Stomach (tissue), 9 donors: Measurements from ENCODE around the gene MYL12B. TPM values are rescaled to one million over a fixed set of nuclear protein-coding genes. Genes with fewer than 3 reads are reported as not detected.

ENCODE experiments used
- DNase-seq, 2 donors: peaks; one replicate each; pipeline versions ENCODE4 v3.0.0 to v3.0.0-alpha.2; 2013 to 2019
- H3K27ac ChIP-seq, 5 donors: fragments of 200-600 bp in 4 of 5; sonication (generic) in 4 of 5; one replicate each; pipeline ENCODE4 v1.5.1; 2013 to 2019; ENCODE audit warnings: mild to moderate bottlenecking in 1 of 5, moderate library complexity in 1 of 5
- H3K27me3 ChIP-seq, 3 donors: fragments of 200-600 bp; sonication (generic); one replicate each; pipeline ENCODE4 v1.5.1; 2017 to 2019; ENCODE audit warnings: mixed run types in 1 of 3
- H3K36me3 ChIP-seq, 4 donors: fragments of 200-600 bp; sonication (generic); 1 replicate in 3 of 4; 2 replicates in 1 of 4; pipeline ENCODE4 v1.5.1; 2016 to 2019
- H3K4me1 ChIP-seq, 4 donors: fragments of 200-600 bp; sonication (generic); one replicate each; pipeline ENCODE4 v1.5.1; 2016 to 2019
- H3K4me3 ChIP-seq, 4 donors: fragments of 200-600 bp; sonication (generic) in 3 of 4; one replicate each; pipeline ENCODE4 v1.5.1; 2016 to 2019; ENCODE audit warnings: mild to moderate bottlenecking in 1 of 4
- H3K9me3 ChIP-seq, 4 donors: fragments of 200-600 bp; sonication (generic); one replicate each; pipeline ENCODE4 v1.5.1; 2016 to 2019
- EP300 ChIP-seq: sonication (generic); formaldehyde crosslinking; IDR thresholded peaks from one replicate; pipeline ENCODE4 v1.6.1; 2017; ENCODE audit warnings: antibody characterized with exemption
- POLR2A ChIP-seq, 4 donors: fragments of 450-650 bp; IDR thresholded peaks; one replicate each; pipeline ENCODE4 v1.6.1; 2016; ENCODE audit warnings: antibody characterized with exemption in 4 of 4, control low read depth in 2 of 4, mild to moderate bottlenecking in 1 of 4, moderate library complexity in 1 of 4
- POLR2AphosphoS5 ChIP-seq, 3 donors: sonication (generic); formaldehyde crosslinking; IDR thresholded peaks; one replicate each; pipeline ENCODE4 v1.6.1; 2016; ENCODE audit warnings: antibody characterized with exemption in 3 of 3
- WGBS, 5 donors: extraction: QIAGEN DNeasy Blood & Tissue Kit in 3 of 5; methylation state at CpG; one replicate each; pipeline versions ENCODE4 v1.1.5 to v1.1.7; 2013 to 2018; 5-methylcytosine and 5-hydroxymethylcytosine counted together
- intact Hi-C: fragments of 100-400 bp; cut with DNase I; formaldehyde crosslinking; loops from one replicate; pipeline ENCODE4 v1.15.1; 2023; ENCODE audit warnings: low total_unique reads
- polyA plus RNA-seq, 3 donors: library from polyadenylated mRNA; stranded (reverse); fragments of 200-250 nt; gene quantifications; one replicate each; pipeline ENCODE4 v1.2.3, GENCODE V29; 2013
- total RNA-seq, 5 donors: library from RNA; depleted of rRNA; stranded (reverse); fragments of >200 nt; gene quantifications; one replicate each; pipeline versions ENCODE4 v1.1.0 to v1.2.3, GENCODE V29; 2014 to 2016
- TF ChIP-seq, protein P1 (sequence below), 7 experiments: fragments of 450-650 bp in 4 of 7; fragments of 200-600 bp in 3 of 7; sonication (generic) in 3 of 7; IDR thresholded peaks; one replicate each; pipeline ENCODE4 v1.5.1; 2016 to 2019; ENCODE audit warnings: antibody characterized with exemption in 7 of 7, control low read depth in 2 of 7, mild to moderate bottlenecking in 1 of 7
- donor health status: healthy with polysubstance abuse.
- donor health status: Bipolar disorder and iron deficiency.
- donor health status: healthy.

MYL12B gene
- total and polyA plus RNA-seq, 8 donors: 89.2 to 738 (median 312) TPM

DNA sequence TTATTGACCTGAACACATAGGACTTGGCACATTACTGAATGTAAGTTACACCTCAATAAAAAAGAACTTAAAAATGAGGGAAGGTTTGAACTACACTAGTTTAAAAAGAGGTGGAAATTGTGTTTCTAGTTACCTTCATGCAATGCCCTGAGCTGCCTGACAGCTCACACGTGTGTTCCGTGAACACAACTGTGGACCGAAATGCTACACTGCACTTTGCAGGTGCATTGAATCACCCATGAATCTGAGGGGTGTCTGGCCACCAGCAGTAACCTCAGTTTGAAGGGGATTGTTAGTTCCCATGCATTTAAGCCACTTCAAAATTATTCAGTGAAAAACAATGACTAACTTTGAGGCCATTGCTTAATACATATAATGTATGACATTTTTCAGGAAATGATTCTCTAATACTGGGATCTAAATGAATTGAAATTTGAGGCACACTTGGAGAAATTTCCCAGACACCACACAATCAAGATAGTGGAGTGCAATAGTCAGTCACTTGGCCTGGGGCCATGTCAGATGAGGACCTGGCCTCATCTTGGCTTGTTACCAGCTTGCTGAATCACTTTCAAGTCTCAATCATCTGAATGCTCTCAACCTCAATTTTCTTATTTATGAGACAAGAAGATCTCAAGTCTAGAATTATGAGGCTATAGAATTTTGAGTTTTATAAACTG, 59.3 kb downstream of the MYL12B start:
- TF ChIP-seq EP300 (no peak), POLR2AphosphoS5 (IDR thresholded peaks at IDR 0.05) (no peak), POLR2A (IDR thresholded peaks at IDR 0.05) (no peak)
- TF ChIP-seq, protein P1, sequence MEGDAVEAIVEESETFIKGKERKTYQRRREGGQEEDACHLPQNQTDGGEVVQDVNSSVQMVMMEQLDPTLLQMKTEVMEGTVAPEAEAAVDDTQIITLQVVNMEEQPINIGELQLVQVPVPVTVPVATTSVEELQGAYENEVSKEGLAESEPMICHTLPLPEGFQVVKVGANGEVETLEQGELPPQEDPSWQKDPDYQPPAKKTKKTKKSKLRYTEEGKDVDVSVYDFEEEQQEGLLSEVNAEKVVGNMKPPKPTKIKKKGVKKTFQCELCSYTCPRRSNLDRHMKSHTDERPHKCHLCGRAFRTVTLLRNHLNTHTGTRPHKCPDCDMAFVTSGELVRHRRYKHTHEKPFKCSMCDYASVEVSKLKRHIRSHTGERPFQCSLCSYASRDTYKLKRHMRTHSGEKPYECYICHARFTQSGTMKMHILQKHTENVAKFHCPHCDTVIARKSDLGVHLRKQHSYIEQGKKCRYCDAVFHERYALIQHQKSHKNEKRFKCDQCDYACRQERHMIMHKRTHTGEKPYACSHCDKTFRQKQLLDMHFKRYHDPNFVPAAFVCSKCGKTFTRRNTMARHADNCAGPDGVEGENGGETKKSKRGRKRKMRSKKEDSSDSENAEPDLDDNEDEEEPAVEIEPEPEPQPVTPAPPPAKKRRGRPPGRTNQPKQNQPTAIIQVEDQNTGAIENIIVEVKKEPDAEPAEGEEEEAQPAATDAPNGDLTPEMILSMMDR (IDR thresholded peaks at IDR 0.05): no peak
- 85 to 97% (median 90%) methylated on average over 3 of the region's 3 CpGs for WGBS, 5 donors
- Histone ChIP-seq H3K36me3 (no peaks in the 10 kb centered on the region), H3K9me3 (no peaks in the 10 kb centered on the region), H3K4me3 (no peak overlapping the region), H3K27ac (no peak overlapping the region), H3K4me1 (no peaks in the 10 kb centered on the region), H3K27me3 (no peaks in the 10 kb centered on the region)
- intact Hi-C loops: no loop called here
- peak in 1 of 2 donors; percentile 33 for DNase-seq

DNA sequence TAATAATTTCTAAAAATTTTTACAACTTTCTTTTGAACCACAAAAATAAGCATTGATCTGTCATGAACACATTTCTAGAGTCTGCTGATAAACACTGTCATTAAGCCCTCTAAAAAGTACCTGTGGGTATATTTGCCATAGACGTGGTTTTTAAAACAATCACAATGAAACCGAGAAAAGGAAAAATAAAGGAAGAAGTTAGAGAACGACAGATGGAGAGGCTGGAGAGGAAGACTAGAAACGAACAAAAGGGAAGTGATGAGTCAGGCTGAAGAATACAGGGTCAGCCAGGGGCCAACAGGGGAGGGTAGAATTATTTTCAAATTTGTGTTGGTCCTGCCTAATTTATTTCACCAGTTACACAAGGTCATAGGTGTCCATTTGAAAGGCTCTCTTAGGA, 62.0 kb downstream of the MYL12B start:
- WGBS, 5 donors: 37 to 62% (median 59%) methylated on average over 4 of the region's 4 CpGs
- no peak for DNase-seq
- Histone ChIP-seq H3K4me3 (no peak overlapping the region), H3K27me3 (no peaks in the 10 kb centered on the region), H3K27ac (no peak overlapping the region), H3K36me3 (no peaks in the 10 kb centered on the region), H3K9me3 (no peaks in the 10 kb centered on the region), H3K4me1 (no peaks in the 10 kb centered on the region)
- TF ChIP-seq, protein P1 (IDR thresholded peaks at IDR 0.05): no peak
- TF ChIP-seq POLR2A (IDR thresholded peaks at IDR 0.05): no peak
- no peak for TF ChIP-seq POLR2AphosphoS5 (IDR thresholded peaks at IDR 0.05)
- no peak for TF ChIP-seq EP300
- intact Hi-C loops: no loop called here

Other genes with a start within 250 kb of the MYL12B start
- 10 to 100 TPM in 4 of 5 donors, 1 to 10 TPM in 1; 9.3 to 86.8 (median 13.4) TPM for gene LPIN2, start 249.0 kb upstream of the MYL12B start, total RNA-seq
- gene LPIN2, start 249.0 kb upstream of the MYL12B start, polyA plus RNA-seq: 10 to 100 TPM in 2 of 3 donors, 1 to 10 TPM in 1; 4.0 to 42.8 (median 12.5) TPM
- 10 to 100 TPM in 3 of 5 donors, 1 to 10 TPM in 2; 2.9 to 37.9 (median 12.3) TPM for gene MYOM1, start 42.2 kb upstream of the MYL12B start, total RNA-seq
- gene MYOM1, start 42.2 kb upstream of the MYL12B start, polyA plus RNA-seq: 1 to 10 TPM; 1.2 to 2.9 (median 1.4) TPM
- gene MYL12A, start 14.3 kb upstream of the MYL12B start, total RNA-seq: 100 to 1,000 TPM; 148 to 525 (median 249) TPM
- gene MYL12A, start 14.3 kb upstream of the MYL12B start, polyA plus RNA-seq: 100 to 1,000 TPM; 239 to 630 (median 421) TPM
- gene TGIF1, start 188.0 kb downstream of the MYL12B start, total RNA-seq: 10 to 100 TPM; 18.7 to 87.6 (median 52.5) TPM
- gene TGIF1, start 188.0 kb downstream of the MYL12B start, polyA plus RNA-seq: 10 to 100 TPM; 51.5 to 65.3 (median 57.9) TPM